ENCODE results near the gene MAT1A. TPM values are rescaled to one million over a fixed set of nuclear protein-coding genes. Genes with fewer than 3 reads are reported as not detected.

MAT1A gene
- total and polyA plus RNA-seq, 2 of the 8 experiments (the other 6 are each of a cell fraction or from before 2014, with no cell fraction given) = 4.1 to 6.4 TPM

DNA sequence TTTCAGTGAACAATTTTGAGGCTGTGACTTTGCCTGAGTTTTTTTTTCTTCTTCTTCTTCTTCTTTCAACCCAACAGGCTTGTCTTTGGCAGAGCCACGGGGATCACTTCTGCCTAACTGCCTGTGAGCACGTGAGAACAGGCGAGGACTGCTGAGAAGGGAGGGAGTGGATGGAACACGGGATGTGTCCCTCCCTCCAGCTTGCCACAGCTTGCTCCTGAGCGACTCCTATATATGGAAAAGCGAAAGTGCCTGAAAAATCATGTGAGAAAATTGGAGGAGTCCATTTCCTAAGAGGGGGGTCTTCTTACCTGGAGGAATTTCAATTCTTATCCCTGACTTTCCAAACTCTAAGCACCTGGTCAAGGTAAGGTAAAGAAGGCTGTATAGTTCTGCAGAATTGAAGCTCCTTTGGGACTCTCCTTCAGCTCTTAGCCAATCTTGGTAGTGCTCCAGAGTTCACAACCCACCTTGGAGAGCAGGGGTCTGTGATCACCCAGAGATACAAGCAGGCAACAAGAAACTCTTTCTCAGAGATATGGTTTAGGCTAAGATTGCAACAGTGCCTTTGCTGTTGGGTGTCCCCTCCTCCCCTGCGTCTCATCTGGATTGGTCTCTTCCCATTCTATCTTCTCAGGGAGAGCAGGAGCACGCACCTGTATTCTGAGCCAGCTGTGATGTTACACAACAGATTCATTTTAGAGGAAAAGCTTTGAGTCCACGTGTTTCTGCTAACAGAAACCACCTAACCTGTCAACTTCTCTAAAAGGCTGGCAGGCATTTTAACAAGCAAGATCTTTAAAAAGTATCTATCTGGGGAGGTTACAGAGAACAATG is at the start of gene MAT1A (continued):
- no peak for TF ChIP-seq GTF2F1 (IDR thresholded peaks at IDR 0.05; ENCODE audit: borderline replicate concordance, low read depth, low read length)
- no peak for TF ChIP-seq RXRA (IDR thresholded peaks at IDR 0.05; ENCODE audit: insufficient read depth, low read depth, low read length)
- no peak for TF ChIP-seq RBBP5 (IDR thresholded peaks at IDR 0.05; ENCODE audit: borderline replicate concordance, low read depth, low read length)
- no peak for TF ChIP-seq TAF7 (optimal IDR thresholded peaks at IDR 0.05; ENCODE audit: borderline replicate concordance, low read depth, low read length)
- no peak for TF ChIP-seq CREB1 (IDR thresholded peaks at IDR 0.05)
- TF ChIP-seq SRF (IDR thresholded peaks at IDR 0.05; ENCODE audit: low read depth, low read length) = peak; percentile 55
- peak; percentile 45; the same call in 1 of the 2 replicates for TF ChIP-seq CEBPB (IDR thresholded peaks at IDR 0.05; ENCODE audit: low read depth, low read length)
